T-helper 1 cell treated with Interleukin-12 subunit alpha and Interleukin-12 subunit beta and Interleukin-4 antibody, amounts not matched to agents 30 μg/mL and 1 μg/mL, for 36 hours (primary cell): ENCODE measurements around the gene SELENON.

Experiments
- H3K27ac Mint-ChIP-seq: one replicate; pipeline ENCODE4 v1.8.0; 2021; ENCODE audit warnings: mild to moderate bottlenecking, mixed read lengths
- H3K27me3 Mint-ChIP-seq: one replicate; pipeline ENCODE4 v1.8.0; 2021; ENCODE audit warnings: low read depth, mixed read lengths
- H3K36me3 Mint-ChIP-seq: one replicate; pipeline ENCODE4 v1.8.0; 2021; ENCODE audit warnings: low read depth, mixed read lengths
- H3K4me1 Mint-ChIP-seq: one replicate; pipeline ENCODE4 v1.8.0; 2021; ENCODE audit warnings: low read depth, mixed read lengths
- H3K4me3 Mint-ChIP-seq: one replicate; pipeline ENCODE4 v1.8.0; 2021; ENCODE audit warnings: mild to moderate bottlenecking, moderate library complexity, mixed read lengths
- H3K9me3 Mint-ChIP-seq: one replicate; pipeline ENCODE4 v1.8.0; 2021; ENCODE audit warnings: mixed read lengths

Gene SELENON

GRCh38 chr1:25779388-25779787 lies 20.6 kb upstream of the SELENON start:
- no peak overlapping the region for H3K4me3 Mint-ChIP-seq
- no peaks in the 10 kb centered on the region for H3K36me3 Mint-ChIP-seq
- peaks cover 17% of the 10 kb centered on the region for H3K4me1 Mint-ChIP-seq
- H3K27me3 Mint-ChIP-seq: peaks cover 24% of the 10 kb centered on the region
- H3K27ac Mint-ChIP-seq: no peak overlapping the region
- no peaks in the 10 kb centered on the region for H3K9me3 Mint-ChIP-seq

- Mint-ChIP-seq H3K9me3 (no peaks in the 10 kb centered on the region), H3K4me3 (no peak overlapping the region), H3K4me1 (peaks cover 14% of the 10 kb centered on the region), H3K27ac (no peak overlapping the region), H3K36me3 (no peaks in the 10 kb centered on the region), H3K27me3 (peaks cover 25% of the 10 kb centered on the region)
Measured at GRCh38 chr1:25779894-25780293, 20.1 kb upstream of the SELENON start.

- Mint-ChIP-seq H3K9me3 (no peaks in the 10 kb centered on the region), H3K36me3 (no peaks in the 10 kb centered on the region), H3K4me3 (no peak overlapping the region), H3K4me1 (peaks cover 7% of the 10 kb centered on the region), H3K27me3 (peaks cover 24% of the 10 kb centered on the region), H3K27ac (no peak overlapping the region)
Measured at GRCh38 chr1:25780318-25781129, 19.5 kb upstream of the SELENON start.

- no peak overlapping the region for H3K27ac Mint-ChIP-seq
- H3K4me3 Mint-ChIP-seq: no peak overlapping the region
- H3K9me3 Mint-ChIP-seq: no peaks in the 10 kb centered on the region
- H3K27me3 Mint-ChIP-seq: peaks cover 24% of the 10 kb centered on the region
- H3K36me3 Mint-ChIP-seq: no peaks in the 10 kb centered on the region
- H3K4me1 Mint-ChIP-seq: peaks cover 4% of the 10 kb centered on the region
Measured at GRCh38 chr1:25781130-25781433, 18.9 kb upstream of the SELENON start.

- H3K4me3 Mint-ChIP-seq: no peak overlapping the region
- H3K27ac Mint-ChIP-seq: no peak overlapping the region
- H3K4me1 Mint-ChIP-seq: peaks cover 4% of the 10 kb centered on the region
- H3K36me3 Mint-ChIP-seq: no peaks in the 10 kb centered on the region
- peaks cover 25% of the 10 kb centered on the region for H3K27me3 Mint-ChIP-seq
- no peaks in the 10 kb centered on the region for H3K9me3 Mint-ChIP-seq
Measured at GRCh38 chr1:25782608-25783201, 17.3 kb upstream of the SELENON start.

- no peaks in the 10 kb centered on the region for H3K36me3 Mint-ChIP-seq
- H3K27me3 Mint-ChIP-seq: peaks cover 31% of the 10 kb centered on the region
- H3K27ac Mint-ChIP-seq: no peak overlapping the region
Measured at GRCh38 chr1:25784575-25785051, 15.4 kb upstream of the SELENON start.

GRCh38 chr1:25785333-25786067 lies 14.5 kb upstream of the SELENON start:
- Mint-ChIP-seq H3K27ac (no peak overlapping the region), H3K9me3 (no peaks in the 10 kb centered on the region), H3K36me3 (no peaks in the 10 kb centered on the region), H3K27me3 (peaks cover 36% of the 10 kb centered on the region), H3K4me1 (no peaks in the 10 kb centered on the region), H3K4me3 (no peak overlapping the region)

More at GRCh38 chr1:25784575-25785051, 15.4 kb upstream of the SELENON start:
- Mint-ChIP-seq H3K4me3 (no peak overlapping the region), H3K4me1 (no peaks in the 10 kb centered on the region), H3K9me3 (no peaks in the 10 kb centered on the region)

DNA sequence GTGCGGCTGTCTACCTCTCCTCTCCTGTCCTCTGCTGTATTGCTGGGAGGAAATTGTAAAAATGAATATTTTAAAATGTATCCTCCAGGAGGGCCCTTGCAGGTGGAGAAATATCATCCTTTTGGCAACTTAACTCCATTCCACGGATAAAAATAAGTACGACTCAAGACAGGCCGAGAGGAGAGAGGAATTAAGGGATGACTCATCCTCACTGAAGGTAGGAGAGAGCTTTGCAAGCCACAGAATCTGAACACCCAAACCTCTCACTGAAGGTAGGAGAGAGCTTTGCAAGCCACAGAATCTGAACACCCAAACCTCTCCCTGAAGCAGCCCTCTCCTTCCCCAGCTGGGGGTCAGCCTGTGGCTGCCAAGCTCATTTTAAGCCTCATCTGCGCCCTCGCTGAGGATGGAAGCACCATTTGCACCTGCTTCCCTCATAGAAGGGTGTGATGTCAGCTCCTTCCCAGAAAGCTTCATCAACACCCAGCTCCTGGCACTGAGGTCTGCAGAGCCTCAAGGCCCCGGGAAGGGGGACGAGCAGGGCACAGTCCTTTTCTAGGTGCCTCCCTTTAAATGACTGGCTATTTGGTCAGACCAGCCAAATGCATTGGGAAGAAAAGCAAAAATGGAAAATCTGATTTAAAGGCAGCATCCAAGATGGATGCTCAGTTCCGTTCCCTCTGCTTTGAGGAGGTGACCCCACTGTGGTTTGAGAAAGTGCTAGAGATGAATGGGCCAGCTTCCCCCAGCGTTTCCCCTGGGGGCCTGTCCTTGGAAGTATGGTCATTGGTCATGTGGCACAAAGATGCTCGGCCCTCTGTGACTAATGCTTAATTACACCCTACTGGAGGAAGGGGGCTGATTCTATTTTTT lies 12.9 kb upstream of the SELENON start:
- Mint-ChIP-seq H3K9me3 (no peaks in the 10 kb centered on the region), H3K4me3 (no peak overlapping the region), H3K27ac (no peak overlapping the region), H3K36me3 (no peaks in the 10 kb centered on the region), H3K27me3 (peaks cover 41% of the 10 kb centered on the region), H3K4me1 (no peaks in the 10 kb centered on the region)

DNA sequence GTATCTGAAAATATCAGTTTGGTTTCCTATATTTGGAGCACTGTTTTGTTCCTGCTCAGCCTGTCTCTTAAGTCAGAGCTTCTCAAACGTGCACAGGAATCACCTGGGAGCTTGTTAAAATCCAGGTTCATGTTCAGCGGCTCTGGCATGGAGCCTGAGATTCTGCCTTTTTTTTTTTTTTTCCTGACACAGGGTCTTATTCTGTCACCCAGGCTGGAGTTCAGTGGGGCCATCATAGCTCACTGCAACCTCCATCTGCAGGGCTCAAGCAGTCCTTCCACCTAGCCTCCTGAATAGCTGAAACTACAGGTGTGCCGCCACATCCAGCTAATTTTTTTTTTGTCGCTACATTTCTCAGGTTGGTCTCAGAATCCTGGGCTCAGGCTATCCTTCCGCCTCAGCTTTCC lies 12.2 kb upstream of the SELENON start:
- no peaks in the 10 kb centered on the region for H3K4me1 Mint-ChIP-seq
- no peaks in the 10 kb centered on the region for H3K9me3 Mint-ChIP-seq
- no peak overlapping the region for H3K4me3 Mint-ChIP-seq
- H3K27me3 Mint-ChIP-seq: peaks cover 40% of the 10 kb centered on the region
- H3K27ac Mint-ChIP-seq: no peak overlapping the region
- no peaks in the 10 kb centered on the region for H3K36me3 Mint-ChIP-seq

- Mint-ChIP-seq H3K4me3 (no peak overlapping the region), H3K4me1 (no peaks in the 10 kb centered on the region), H3K9me3 (no peaks in the 10 kb centered on the region), H3K27me3 (peaks cover 49% of the 10 kb centered on the region), H3K27ac (no peak overlapping the region), H3K36me3 (no peaks in the 10 kb centered on the region)
Measured at GRCh38 chr1:25790472-25790871, 9.5 kb upstream of the SELENON start.

- Mint-ChIP-seq H3K9me3 (no peaks in the 10 kb centered on the region), H3K4me1 (peaks cover 9% of the 10 kb centered on the region), H3K27ac (no peak overlapping the region), H3K27me3 (peaks cover 56% of the 10 kb centered on the region), H3K36me3 (peaks cover 2% of the 10 kb centered on the region), H3K4me3 (no peak overlapping the region)
Measured at GRCh38 chr1:25792115-25792514, 7.9 kb upstream of the SELENON start.

- Mint-ChIP-seq H3K27ac (no peak overlapping the region), H3K9me3 (no peaks in the 10 kb centered on the region), H3K4me1 (peaks cover 13% of the 10 kb centered on the region), H3K36me3 (peaks cover 2% of the 10 kb centered on the region), H3K4me3 (no peak overlapping the region), H3K27me3 (peaks cover 50% of the 10 kb centered on the region)
Measured at GRCh38 chr1:25793585-25794170, 6.3 kb upstream of the SELENON start.

DNA sequence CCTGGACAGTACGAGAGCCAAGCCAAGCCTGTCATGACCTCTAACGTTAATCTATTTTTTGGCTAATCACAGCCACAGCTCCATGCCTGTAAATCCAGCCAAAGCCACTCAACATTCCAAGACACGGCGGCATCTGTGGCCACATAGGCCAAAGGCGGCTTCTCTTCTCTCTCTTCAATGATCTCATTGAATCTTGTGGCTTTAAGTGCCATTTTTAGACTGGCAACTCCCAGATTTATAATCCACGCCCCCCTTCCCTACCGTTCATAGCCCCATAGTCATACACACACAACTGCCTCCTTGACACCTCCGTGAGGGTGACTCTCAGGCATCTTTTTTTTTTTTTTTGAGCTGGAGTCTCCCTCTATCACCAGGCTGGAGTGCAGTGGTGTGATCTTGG lies 5.7 kb upstream of the SELENON start:
- H3K36me3 Mint-ChIP-seq: peaks cover 2% of the 10 kb centered on the region
- peaks cover 50% of the 10 kb centered on the region for H3K27me3 Mint-ChIP-seq
- H3K27ac Mint-ChIP-seq: no peak overlapping the region
- H3K4me3 Mint-ChIP-seq: no peak overlapping the region
- peaks cover 13% of the 10 kb centered on the region for H3K4me1 Mint-ChIP-seq
- no peaks in the 10 kb centered on the region for H3K9me3 Mint-ChIP-seq

GRCh38 chr1:25795211-25795610 lies 4.8 kb upstream of the SELENON start:
- Mint-ChIP-seq H3K4me3 (no peak overlapping the region), H3K36me3 (peaks cover 2% of the 10 kb centered on the region), H3K4me1 (peaks cover 13% of the 10 kb centered on the region), H3K9me3 (no peaks in the 10 kb centered on the region), H3K27ac (peak overlapping the region; percentile 4), H3K27me3 (peaks cover 47% of the 10 kb centered on the region)
